GM18517 (cell line): ENCODE measurements around the gene RAPGEF4.

Source experiments
- ATAC-seq: cut with Tn5 transposase; IDR thresholded peaks from one replicate; pipeline ENCODE4 v1.9.1; 2021; ENCODE audit warnings: mild to moderate bottlenecking, moderate library complexity; ENCODE audit not compliant: unreplicated experiment

Gene RAPGEF4

GRCh38 chr2:172928756-172929155 lies 193.1 kb downstream of the RAPGEF4 start:
- no peak for ATAC-seq

- no peak for ATAC-seq
Observed at GRCh38 chr2:172929644-172930043, 194.0 kb downstream of the RAPGEF4 start.

- ATAC-seq, result no peak
Observed at GRCh38 chr2:172930871-172931255, 195.2 kb downstream of the RAPGEF4 start.

GRCh38 chr2:172931256-172931894 lies 195.7 kb downstream of the RAPGEF4 start:
- ATAC-seq, result no peak

GRCh38 chr2:172931918-172932520 lies 196.4 kb downstream of the RAPGEF4 start:
- ATAC-seq, result no peak

GRCh38 chr2:172937884-172938712 lies 202.5 kb downstream of the RAPGEF4 start:
- ATAC-seq, result no peak

GRCh38 chr2:172938713-172939375 lies 203.2 kb downstream of the RAPGEF4 start:
- ATAC-seq, result no peak

GRCh38 chr2:172943539-172943938 lies 207.9 kb downstream of the RAPGEF4 start:
- ATAC-seq, result no peak

- ATAC-seq, result no peak
Observed at GRCh38 chr2:172944022-172944793, 208.6 kb downstream of the RAPGEF4 start.

GRCh38 chr2:172944794-172945509 lies 209.3 kb downstream of the RAPGEF4 start:
- ATAC-seq, result no peak

GRCh38 chr2:172945510-172945850 lies 209.8 kb downstream of the RAPGEF4 start:
- ATAC-seq, result no peak

- ATAC-seq, result no peak
Observed at GRCh38 chr2:172947461-172948153, 212.0 kb downstream of the RAPGEF4 start.

- no peak for ATAC-seq
Observed at GRCh38 chr2:172949522-172949921, 213.9 kb downstream of the RAPGEF4 start.

GRCh38 chr2:172950565-172950964 lies 214.9 kb downstream of the RAPGEF4 start:
- no peak for ATAC-seq

GRCh38 chr2:172951554-172951953 lies 215.9 kb downstream of the RAPGEF4 start:
- no peak for ATAC-seq

GRCh38 chr2:172953411-172953810 lies 217.8 kb downstream of the RAPGEF4 start:
- no peak for ATAC-seq

GRCh38 chr2:172953970-172954852 lies 218.6 kb downstream of the RAPGEF4 start:
- no peak for ATAC-seq

GRCh38 chr2:172955587-172955986 lies 219.9 kb downstream of the RAPGEF4 start:
- ATAC-seq, result no peak

GRCh38 chr2:172957734-172958133 lies 222.1 kb downstream of the RAPGEF4 start:
- no peak for ATAC-seq
